ENCODE data around the gene DHX58.

DNA sequence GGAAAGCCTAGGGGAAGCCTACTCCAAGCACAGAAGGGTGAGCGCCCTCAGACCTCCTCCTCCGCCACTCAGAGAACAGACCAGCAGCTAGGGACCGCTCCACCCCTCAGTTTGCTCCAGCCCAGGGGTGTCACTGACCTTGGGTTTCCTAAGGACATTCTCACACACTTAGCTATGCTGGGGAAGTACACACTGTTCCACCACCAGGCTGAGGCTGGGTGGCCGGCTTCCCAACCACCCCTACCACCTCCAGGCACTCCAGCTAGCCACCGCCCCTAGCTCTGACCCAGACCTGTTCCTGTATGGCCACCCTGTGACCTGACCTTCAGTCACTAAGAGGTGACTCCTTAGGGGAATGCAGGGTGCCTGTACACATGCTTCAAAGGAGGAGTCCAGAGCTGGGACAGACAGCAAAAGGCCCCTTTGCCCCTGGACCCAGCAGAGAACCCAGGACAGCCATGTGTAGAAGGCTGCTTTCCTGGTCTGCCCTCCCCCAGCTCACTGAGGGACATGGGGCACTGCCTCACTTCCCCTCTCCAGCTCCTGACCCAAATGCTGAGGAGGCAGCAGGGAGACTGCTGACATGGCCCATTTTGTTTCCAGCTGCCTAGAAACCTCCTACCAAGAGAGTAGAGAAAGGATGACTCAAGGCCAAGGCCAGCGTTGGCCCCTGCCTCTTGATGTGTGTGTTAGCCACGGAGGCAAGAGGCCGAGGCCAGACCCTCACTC, 16.8 kb upstream of the DHX58 start:
- TF ChIP-seq, protein P1, sequence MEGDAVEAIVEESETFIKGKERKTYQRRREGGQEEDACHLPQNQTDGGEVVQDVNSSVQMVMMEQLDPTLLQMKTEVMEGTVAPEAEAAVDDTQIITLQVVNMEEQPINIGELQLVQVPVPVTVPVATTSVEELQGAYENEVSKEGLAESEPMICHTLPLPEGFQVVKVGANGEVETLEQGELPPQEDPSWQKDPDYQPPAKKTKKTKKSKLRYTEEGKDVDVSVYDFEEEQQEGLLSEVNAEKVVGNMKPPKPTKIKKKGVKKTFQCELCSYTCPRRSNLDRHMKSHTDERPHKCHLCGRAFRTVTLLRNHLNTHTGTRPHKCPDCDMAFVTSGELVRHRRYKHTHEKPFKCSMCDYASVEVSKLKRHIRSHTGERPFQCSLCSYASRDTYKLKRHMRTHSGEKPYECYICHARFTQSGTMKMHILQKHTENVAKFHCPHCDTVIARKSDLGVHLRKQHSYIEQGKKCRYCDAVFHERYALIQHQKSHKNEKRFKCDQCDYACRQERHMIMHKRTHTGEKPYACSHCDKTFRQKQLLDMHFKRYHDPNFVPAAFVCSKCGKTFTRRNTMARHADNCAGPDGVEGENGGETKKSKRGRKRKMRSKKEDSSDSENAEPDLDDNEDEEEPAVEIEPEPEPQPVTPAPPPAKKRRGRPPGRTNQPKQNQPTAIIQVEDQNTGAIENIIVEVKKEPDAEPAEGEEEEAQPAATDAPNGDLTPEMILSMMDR (conservative IDR thresholded peaks at IDR 0.05 in 1 of 2, IDR thresholded peaks at IDR 0.05 in 1 of 2; ENCODE audit: extremely low read depth in 1 of 2, insufficient read depth in 1 of 2, low read depth in 1 of 2, low read length in 2 of 2): no peak
- TF ChIP-seq EZH2 (IDR thresholded peaks at IDR 0.05; ENCODE audit: borderline replicate concordance, low read length): no peak

Measured in mammary epithelial cell (primary cell).